Stimulated activated CD8-positive, alpha-beta memory T cell treated with anti-CD3 and anti-CD28 coated beads, Interleukin-15, amount 100 ng/mL, for 1 hour (primary cell): ENCODE results near the gene ARFGAP2.
"Not testable (repeated sequence)": the region's sequence is repeated elsewhere in the genome, so short reads cannot be mapped to it uniquely, and the experiment has no call there.

Experiments
- DNase-seq: peaks from one replicate; pipeline ENCODE4 v3.0.0-alpha.2; 2020; ENCODE audit warnings: low read depth

The ARFGAP2 gene

DNA sequence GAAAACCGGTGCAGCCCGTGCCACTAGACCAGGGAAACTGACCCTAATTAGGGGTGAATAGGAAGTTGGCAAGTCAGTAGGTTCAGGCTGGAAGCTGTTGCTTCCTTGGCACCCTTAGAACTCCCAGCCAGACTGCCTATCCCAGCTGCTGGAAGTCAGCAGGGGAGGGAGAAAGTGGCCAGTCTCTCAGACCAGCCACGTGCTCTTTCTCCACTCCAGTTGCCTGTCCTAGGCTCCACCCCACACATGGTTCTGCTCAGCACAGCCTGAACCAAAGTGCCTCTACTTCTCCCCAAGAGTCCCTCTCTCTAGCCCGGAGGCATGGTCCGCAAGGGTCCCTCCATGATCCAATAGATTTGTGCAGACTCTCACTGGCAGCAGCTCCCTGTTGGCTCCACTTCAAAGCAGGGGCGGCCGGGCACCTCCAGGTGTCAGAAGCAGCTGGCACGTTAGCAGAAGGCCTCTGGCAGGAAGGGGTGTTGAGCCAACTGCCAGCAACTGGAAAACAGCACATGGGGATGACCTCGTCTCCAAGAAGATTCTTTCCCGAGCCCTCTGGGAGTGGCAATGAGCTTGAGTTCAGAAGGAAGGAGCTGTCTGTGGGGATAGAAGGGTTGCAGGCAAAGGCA lies 27.7 kb downstream of the ARFGAP2 start:
- no peak for DNase-seq

DNA sequence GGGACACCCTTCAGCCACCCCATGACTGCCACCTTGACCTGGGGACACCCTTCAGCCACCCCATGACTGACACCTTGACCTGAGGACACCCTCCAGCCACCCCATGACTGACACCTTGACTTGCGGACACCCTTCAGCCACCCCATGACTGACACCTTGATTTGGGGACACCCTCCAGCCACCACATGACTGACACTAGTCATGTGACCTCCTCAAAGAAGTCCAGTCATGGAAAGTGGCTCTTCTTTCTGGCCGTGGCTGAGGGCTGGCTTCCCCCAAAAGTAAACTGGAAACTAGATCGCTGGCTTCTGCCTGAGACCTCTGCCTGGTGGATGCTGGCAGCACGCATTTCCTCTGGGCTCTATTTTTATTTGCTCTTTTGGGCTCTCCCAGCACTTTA lies 28.4 kb downstream of the ARFGAP2 start:
- no peak for DNase-seq

DNA sequence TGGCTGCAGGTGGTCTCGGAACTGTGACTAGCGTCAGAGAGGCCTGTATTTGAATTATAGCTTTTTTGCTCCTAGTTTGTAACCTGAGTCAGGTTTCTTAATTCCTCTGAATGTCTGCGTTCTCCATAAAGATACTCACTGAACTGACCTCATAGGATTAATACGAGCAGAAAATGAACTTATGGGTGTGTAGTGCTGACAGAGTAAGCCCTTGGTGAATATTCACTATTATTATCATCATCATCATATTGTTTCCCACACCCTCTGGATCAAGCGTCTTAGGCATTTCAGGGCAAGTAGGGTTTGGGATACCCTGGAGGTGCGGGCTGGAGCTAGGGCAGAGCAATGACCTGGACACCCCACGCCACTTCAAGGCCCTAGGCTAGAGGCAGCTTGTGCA lies 29.0 kb downstream of the ARFGAP2 start:
- no peak for DNase-seq

DNA sequence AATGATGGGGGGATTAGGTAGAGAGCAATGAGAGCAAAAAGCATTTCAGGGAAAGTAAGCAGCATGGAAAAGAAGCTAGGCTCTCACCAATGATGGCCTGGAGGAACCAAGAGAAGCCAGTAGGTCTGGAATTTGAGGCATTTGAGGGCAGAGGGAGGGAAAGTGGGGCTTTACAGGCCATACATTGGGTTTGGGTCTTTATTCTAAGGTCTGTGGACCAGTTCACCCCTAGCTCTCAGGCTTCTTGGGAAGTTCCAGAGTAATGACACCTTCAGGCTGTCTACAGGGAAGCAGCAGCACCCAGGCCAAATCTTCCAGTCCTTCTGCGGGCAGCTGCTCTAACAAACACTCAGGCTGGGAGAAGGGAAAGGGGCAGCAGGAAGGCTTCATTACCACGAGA lies 29.4 kb downstream of the ARFGAP2 start:
- DNase-seq, result no peak

DNA sequence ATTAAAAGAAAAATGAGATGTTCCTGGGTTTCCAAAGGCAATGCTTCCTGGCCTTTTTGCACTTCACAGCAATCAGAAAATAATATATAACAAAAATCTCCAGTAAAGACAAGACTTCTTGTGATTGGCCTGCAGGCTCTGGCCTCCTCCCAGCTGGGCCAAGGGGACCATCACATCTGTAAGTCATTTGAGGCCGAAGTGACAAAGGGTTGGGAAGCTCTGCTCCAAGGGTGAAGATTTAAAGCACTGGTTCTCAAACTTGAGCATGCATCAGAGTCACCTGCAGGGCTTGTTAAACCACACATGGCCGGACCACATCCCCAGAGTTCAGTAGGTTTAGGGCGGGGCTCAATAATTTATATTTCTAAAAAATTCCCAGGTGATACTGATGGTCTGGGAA lies 32.1 kb downstream of the ARFGAP2 start:
- no peak for DNase-seq

DNA sequence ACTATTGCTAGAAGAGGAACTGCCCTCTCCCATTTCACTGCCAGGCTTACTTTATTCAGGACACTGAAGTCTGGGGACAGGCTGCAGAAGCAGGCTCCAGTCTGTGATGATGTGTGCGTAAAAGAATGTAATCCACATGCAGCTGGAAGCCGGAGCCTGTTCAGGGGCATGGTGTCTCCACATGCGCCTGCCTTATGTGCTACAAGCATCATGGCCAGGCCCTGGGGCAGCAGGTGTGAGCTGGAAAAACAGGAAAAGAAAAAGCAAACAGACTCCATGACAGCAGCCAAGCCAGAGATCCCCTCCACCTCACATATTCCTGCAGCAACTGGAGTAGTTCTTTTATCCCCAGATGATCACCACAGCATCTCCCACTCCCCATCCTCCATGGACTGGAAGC lies 33.4 kb downstream of the ARFGAP2 start:
- DNase-seq, result no peak

DNA sequence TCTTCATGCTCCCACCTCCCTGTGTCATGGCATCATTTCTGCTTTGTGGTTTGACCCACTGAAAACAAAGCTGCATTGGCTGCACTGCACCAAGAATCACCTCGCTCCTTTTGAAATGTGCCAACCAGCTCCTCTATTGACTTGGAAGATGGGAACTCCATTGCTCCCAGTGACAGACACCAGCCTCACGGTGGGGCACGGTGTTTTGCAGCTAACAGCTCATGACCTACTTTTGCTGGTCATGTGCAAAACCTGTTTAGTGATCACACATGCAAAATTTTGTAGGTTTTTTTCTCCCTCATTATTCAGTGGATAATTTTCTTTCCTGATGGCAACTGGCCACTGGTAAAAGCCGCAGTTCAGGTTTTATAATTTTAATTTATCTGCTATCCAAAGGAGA lies 36.8 kb downstream of the ARFGAP2 start:
- DNase-seq, result no peak

DNA sequence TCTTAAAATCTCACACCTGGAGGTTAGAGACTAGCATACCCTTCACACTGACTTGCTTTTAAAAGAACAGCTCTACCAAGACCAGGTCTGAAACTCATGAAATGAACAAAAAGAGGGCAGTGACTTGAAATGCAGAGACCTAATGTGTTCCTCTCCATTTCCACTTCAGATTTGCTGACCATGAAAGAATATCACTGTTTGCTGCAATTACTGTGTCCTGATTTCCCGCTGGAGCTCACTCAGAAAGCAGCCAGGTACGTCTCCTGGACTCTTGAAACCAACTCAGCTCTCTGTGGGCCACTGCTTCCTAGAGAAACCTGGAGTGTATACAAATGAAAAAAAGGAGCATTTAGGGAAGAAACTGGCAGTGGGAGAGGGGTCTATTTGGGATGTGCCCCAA lies 39.2 kb downstream of the ARFGAP2 start:
- DNase-seq, result no peak

DNA sequence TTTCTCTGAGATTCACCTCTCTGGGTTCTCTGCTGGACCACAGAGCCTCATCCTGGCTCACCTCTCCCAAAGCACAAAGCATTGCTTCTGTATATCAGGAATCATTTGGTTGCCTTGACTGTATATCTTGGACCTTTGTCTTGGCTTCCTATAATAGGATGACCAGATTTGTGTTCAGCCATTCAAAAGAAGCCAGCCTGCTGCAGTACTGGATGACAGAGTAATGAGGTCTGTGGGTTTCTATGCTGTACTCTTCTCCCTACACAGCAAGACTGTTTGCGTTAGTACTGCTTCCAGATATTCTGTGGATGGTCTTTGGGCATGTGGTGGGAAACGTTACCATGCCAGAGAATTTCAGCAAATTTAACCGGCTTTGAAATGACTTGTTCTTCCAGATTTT lies 39.8 kb downstream of the ARFGAP2 start:
- DNase-seq, result no peak

DNA sequence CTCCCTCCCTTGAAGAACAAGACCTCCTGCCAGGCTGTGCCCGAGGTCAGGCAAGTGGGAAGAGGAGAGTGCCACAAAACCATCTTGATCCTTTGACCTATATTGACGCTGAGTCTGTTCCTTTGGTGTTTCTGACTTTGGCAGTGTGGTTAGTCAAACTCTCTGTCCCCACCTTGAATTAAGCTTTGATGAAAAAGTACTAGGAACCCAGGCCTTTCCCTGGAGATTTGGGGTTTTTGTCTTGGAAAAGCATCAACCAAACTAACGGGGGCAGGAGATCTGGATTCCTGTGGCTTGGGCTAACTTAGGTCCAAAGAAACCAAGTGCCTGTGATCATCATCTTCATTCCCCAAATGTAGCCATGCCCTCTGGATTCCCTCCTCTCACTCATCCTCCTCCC lies 40.4 kb downstream of the ARFGAP2 start:
- DNase-seq, result no peak

DNA sequence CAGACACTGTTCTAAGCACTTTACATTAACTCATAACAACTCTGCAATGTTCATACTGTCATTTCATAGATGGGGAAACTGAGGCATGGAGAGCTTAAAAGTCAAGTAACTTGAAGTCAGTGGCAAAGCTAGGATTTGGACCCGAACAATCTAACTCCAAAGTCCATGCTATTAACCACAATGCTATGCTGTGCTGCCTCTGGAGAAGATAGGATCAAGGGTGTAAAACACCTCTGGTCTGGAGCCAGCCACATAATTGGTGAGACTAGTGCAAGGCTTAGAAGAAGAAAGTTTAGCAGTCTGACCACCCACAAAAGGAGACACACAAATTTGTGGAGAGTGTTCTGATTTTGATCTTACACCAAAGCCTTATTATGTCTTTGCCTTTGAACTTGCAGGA lies 43.7 kb downstream of the ARFGAP2 start:
- no peak for DNase-seq

DNA sequence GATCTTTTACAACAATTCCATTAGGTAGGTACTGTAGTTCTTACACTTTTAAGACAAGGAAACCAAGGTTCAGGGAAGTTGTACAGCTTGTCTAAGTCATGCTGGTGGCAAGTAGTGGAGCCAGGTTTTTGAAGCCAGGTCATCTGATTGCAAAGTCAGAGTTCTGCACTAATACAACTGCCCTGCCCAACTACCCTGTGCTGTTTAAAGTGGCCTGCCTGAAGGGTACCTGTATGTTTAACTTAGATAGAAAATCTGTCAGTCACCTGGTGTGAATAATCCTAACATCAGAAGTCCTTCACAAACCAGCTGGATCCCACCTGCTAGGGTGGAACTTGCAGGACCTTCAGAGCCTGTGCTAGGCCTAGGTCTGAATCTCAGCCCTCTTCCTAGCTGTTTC lies 44.2 kb downstream of the ARFGAP2 start:
- no peak for DNase-seq

DNA sequence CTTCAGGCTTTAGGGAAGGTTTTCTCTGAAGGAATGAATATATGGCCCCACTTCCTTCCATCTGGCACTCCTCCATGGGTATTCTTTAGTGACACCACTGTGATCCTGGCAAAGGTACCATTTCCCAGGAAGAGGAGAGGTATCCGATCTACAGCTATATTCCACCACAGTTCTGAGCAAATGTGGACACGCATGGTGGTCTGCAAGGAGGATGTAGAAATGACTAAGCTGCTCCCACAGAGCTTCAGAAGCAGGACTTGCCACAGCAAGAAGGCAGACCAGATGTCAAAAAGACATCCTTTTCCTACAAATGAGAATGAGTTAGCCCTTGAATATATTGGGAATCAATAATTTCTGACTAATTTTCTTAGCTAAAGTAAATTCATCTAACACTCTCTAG lies 45.5 kb downstream of the ARFGAP2 start:
- DNase-seq, result no peak

DNA sequence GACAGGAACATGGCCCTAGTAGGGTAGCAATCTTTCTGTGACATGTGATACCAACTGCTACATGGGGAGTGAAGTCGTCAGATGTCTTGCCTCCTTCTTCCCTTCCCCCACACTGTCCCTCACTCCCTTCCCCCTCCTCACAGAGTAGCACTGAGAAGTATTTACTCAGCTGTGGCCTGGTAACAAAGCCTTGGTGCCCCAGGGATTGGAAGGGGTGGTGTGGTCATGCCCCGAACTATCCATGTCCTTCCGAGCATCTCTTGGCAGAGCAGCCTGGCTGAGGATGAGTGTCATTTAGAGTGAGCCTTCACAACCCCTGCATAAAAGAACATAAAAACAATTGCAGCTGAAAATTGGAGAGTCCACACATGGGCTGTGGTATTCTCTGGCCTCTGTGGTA lies 46.1 kb downstream of the ARFGAP2 start:
- DNase-seq, result no peak

DNA sequence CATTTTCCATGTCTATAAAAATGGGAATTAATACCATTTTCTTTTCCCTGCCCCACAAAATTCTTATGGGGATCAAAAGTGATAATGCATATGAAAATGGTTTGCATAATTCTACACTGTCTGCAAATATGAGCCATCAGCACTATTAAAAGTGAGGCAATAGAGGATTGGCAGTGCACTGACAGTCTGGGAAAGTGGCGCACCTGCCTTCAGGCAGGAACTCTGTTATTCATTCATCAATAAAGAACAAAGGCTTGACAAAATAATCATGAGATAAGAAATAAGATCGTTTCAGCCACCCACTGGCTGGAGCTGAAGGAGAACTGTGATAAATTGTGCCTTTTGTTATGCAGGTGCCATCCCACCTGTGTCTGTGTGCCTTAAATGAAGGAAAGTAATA lies 49.5 kb downstream of the ARFGAP2 start:
- no peak for DNase-seq

DNA sequence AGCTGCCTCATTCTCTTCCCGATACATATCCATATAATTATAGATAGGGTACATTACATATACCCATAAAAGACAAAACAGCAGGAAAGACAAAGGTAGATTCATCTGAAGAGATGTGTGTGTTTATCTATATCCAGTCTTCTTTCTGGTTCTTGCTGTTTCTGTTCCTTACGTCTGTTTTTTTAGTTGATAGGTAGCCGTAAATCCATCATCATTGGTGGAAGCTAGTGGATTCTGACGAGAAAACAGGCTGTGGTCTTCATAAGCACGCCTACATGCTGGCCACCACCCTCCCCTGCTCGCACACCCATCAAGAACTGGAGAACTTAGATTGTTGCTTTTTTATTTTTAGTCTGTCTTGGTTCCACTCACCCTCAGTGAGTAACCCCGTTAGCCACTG lies 51.6 kb downstream of the ARFGAP2 start:
- no peak for DNase-seq

DNA sequence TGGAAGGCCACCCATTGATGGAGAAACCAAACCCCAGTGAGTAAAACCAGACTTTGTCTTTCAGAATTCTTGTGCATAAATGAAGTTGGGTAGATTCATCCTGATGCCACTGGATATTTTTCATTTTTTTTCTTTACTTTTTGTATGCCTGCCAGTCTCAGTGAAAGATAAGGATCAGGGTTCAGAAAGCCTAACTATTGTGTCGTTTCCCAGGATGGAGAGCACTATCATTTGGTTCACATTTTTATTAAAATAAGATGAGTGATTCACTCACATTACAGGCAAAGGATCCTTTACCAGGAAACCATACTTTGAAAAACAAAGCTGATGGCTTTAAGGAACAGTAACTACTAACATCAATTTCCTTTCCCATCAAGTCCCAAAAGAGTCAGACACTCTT lies 52.0 kb downstream of the ARFGAP2 start:
- DNase-seq, result no peak

DNA sequence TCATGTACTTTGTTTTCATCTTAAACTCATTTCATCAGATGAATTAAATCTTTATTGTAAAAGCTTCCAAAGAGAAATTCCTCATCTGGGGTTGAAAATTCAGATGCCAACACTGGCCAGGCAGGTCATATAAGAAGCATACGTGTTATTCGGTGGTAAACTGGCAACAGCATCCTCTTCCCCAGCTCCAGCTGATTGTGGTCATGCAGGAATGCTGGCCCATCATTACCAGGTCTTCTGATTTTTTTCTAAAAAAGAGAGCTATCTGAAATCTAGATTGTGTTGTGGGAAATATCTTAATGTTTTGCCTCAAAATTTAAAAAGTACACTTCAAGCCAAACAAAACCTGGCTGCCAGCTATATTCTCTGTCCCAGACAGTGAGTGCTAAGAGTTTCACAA lies 53.6 kb downstream of the ARFGAP2 start:
- DNase-seq, result no peak

DNA sequence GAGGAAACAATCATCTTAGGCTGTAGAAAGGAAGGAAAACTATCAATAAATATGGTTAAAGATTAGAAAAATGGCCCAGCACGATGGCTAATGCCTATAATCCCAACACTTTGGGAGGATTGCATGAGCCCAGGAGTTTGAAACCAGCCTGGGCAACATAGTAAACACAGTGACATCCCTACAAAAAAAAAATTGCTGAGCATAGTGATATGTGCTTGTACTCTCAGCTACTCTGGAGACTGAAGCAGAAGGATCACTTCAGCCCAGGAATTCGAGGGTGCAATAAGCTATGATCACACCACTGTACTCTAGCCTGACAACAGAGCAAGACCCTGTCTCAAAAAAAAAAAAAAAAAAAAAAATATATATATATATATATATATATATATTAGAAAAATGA lies 54.9 kb downstream of the ARFGAP2 start:
- no peak for DNase-seq

DNA sequence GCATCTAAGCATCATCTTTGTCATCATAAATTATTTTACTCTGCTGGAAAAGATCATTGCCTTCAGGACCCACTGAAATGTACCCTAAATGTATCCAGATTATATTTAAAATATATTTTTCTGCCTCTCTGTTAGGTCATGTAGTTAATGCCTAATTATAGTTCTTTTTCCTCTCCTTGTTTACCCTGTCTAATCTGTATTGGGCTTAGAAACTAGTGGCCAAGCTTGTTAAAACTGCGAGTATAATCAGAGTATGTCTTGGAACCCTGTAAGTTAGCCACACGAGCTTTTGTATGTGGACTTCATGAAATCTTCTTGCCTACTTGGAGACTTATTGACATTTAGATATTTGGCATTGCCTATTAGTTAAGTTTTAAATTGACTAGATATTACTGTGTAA lies 55.6 kb downstream of the ARFGAP2 start:
- no peak for DNase-seq

DNA sequence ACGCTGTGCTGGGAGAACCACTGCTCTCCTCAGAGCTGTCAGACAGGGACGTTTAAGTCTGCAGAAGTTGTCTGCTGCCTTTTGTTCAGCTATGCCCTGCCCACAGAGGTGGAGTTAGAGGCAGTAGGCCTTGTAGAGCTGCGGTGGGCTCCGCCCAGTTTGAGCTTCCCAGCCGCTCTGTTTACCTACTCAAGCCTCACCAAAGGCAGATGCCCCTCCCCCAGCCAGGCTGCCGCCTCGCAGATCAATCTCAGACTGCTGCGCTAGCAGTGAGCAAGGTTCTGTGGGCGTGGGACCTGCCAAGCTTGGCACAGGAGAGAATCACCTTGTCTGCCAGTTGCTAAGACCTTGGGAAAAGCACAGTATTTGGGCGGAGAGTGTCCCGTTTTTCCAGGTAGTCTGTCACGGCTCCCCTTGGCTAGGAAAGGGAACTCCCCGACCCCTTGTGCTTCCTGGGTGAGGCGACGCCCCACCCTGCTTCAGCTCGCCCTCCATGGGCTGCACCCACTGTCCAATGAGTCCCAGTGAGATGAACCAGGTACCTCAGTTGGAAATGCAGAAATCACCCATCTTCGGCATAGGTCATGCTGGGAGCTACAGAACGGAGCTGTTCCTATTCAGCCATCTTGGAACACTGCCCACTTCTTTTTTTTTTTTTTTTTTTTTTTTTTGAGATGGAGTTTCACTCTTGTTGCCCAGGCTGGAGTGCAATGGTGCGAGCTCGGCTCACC lies 57.6 kb downstream of the ARFGAP2 start:
- not testable (repeated sequence) for DNase-seq
